Fibroblast of villous mesenchyme (primary cell): Measurements from ENCODE around the gene ATXN2L. TPM values are rescaled to one million over a fixed set of nuclear protein-coding genes. Genes with fewer than 3 reads are reported as not detected.
"Not testable (repeated sequence)": the region's sequence is repeated elsewhere in the genome, so short reads cannot be mapped to it uniquely, and the experiment has no call there.

ENCODE experiments used
- DNase-seq: peaks from one replicate; pipeline ENCODE4 v3.0.0-alpha.2; 2010; ENCODE audit warnings: low read depth
- H3K4me3 ChIP-seq: 2 replicates; pipeline ENCODE4 v1.5.1; 2011; ENCODE audit warnings: low read depth, mild to moderate bottlenecking, low read length
- total RNA-seq: library from RNA; depleted of rRNA; stranded (reverse); fragments of >200 nt; gene quantifications from 2 replicates; pipeline ENCODE4 v1.2.3, GENCODE V29; 2012
- TF ChIP-seq, protein P1 (sequence below): IDR thresholded peaks from 2 replicates; pipeline ENCODE4 v1.5.1; 2012; ENCODE audit warnings: low read depth, mild to moderate bottlenecking, low read length; ENCODE audit not compliant: insufficient read depth

Gene ATXN2L
- total RNA-seq, 1 donor = 51.4 TPM

- TF ChIP-seq, protein P1, sequence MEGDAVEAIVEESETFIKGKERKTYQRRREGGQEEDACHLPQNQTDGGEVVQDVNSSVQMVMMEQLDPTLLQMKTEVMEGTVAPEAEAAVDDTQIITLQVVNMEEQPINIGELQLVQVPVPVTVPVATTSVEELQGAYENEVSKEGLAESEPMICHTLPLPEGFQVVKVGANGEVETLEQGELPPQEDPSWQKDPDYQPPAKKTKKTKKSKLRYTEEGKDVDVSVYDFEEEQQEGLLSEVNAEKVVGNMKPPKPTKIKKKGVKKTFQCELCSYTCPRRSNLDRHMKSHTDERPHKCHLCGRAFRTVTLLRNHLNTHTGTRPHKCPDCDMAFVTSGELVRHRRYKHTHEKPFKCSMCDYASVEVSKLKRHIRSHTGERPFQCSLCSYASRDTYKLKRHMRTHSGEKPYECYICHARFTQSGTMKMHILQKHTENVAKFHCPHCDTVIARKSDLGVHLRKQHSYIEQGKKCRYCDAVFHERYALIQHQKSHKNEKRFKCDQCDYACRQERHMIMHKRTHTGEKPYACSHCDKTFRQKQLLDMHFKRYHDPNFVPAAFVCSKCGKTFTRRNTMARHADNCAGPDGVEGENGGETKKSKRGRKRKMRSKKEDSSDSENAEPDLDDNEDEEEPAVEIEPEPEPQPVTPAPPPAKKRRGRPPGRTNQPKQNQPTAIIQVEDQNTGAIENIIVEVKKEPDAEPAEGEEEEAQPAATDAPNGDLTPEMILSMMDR = no peak
- no peak overlapping the region for H3K4me3 ChIP-seq
- DNase-seq = no peak
Observed at GRCh38 chr16:28865722-28866453, 43.1 kb downstream of the ATXN2L start.

DNA sequence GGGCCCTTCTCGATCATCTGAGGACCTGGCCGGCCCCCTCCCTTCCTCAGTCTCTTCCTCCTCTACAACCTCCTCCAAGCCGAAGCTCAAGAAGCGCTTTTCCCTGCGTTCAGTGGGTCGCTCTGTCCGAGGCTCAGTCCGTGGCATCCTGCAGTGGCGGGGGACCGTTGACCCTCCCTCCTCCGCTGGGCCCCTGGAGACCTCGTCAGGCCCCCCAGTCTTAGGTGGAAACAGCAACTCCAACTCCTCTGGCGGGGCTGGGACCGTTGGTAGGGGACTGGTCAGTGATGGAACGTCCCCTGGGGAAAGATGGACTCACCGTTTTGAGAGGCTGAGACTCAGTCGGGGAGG lies 43.6 kb downstream of the ATXN2L start:
- no peak overlapping the region for H3K4me3 ChIP-seq
- DNase-seq = no peak
- TF ChIP-seq, protein P1 = no peak

GRCh38 chr16:28867241-28867640 lies 44.4 kb downstream of the ATXN2L start:
- no peak overlapping the region for H3K4me3 ChIP-seq
- TF ChIP-seq, protein P1 = no peak
- DNase-seq = no peak

- not testable (repeated sequence) for DNase-seq, H3K4me3 ChIP-seq
Observed at GRCh38 chr16:28867646-28868045, 44.8 kb downstream of the ATXN2L start.

DNA sequence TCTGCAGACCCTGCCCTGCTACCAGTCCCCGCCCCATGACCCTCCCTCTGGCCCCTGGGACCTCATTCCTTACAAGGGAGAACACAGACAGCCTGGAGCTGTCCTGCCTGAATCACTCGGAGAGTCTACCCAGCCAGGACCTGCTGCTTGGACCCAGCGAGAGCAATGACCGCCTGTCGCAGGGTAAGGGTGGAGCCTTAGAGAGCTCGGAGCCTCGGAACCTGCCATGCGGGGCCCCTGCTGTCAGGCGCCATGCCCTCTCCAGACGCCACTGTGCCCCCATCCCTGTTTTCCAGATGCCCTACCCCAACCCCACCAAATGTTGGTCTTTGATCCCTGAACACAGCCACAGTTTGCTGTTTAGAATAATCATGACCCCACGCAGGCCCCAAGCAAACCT lies 46.4 kb downstream of the ATXN2L start:
- TF ChIP-seq, protein P1 = no peak
- no peak for DNase-seq
- H3K4me3 ChIP-seq = no peak overlapping the region

GRCh38 chr16:28872952-28873351 lies 50.2 kb downstream of the ATXN2L start:
- DNase-seq = no peak
- no peak overlapping the region for H3K4me3 ChIP-seq
- TF ChIP-seq, protein P1 = no peak

DNA sequence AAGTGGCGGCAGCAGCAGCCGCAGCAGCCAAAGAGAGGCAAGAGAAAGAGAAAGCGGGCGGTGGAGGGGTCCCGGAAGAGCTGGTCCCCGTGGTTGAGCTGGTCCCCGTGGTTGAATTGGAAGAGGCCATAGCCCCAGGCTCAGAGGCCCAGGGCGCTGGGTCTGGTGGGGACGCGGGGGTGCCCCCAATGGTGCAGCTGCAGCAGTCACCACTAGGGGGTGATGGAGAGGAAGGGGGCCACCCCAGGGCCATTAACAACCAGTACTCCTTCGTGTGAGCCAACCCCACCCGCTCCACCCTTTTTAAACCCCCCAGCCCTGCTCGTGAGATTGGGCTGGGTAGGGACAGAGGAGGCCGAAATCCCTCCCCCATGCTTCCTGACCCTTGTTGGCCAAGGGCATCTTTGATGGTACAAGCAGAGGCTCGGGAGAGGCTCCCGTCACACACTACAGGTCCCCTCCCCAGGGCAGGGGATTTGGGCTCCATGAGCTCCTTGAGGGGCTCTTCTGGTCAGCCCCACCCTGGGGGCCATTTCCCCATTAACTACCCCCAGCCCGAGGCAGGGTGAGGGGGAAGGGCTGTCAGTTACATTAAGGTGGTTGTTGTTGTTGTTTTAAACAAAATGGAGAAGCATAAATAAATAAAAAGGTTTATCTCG lies 50.9 kb downstream of the ATXN2L start:
- peak; percentile 7 for DNase-seq
- no peak overlapping the region for H3K4me3 ChIP-seq
- TF ChIP-seq, protein P1 = peak; percentile 68
